GM20431 (cell line): ENCODE measurements around the gene LDHD.

Experiments
- in situ Hi-C: fragments of 300-500 bp; cut with MseI, MboI; formaldehyde crosslinking; loops from one replicate; pipeline ENCODE4 v1.15.0; 2020; ENCODE audit warnings: low sequenced_read_pairs; ENCODE audit not compliant: unreplicated experiment

The LDHD gene

DNA sequence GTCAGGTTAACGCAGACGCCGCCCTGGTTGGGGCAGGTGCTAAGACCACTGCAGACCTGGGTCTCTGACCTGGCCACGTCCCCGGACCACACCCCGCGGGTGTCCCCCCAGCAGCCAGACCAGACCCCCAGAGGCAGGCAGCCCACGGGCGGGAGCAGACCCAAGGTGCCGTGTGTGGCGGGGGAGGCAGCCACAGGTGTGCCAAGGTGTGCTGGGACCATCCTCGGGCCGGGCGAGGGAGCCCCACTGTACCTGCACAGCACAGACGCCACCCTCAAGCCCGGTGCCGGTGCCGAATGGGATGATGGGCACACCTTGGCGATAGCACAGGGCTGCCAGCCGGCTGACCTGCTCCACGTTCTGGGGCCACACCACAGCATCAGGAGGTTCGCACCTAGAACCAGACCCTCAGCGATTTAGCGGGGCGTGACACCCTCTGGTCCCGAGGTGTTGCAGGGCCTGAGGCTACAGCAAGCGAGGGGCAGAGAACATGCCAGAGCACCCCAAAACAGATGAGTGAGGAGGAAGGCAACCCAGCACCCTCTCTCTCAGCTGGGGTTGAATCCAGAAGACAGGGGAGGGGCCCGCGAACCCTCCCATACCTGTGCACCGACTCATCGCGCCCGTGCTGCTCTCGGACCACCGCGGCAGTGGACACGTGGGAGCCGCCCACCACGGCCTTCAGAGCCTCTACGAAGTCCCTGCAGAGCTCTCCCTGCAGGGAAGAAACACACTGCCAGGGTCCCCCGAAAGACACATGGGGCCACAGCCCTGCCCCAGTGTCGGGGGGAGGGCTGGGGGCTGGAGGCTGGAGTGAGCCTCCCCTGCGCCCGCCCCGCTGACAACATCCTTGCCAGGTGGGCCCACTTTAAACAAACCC lies 1.4 kb downstream of the LDHD start:
- in situ Hi-C loops = no loop called here

DNA sequence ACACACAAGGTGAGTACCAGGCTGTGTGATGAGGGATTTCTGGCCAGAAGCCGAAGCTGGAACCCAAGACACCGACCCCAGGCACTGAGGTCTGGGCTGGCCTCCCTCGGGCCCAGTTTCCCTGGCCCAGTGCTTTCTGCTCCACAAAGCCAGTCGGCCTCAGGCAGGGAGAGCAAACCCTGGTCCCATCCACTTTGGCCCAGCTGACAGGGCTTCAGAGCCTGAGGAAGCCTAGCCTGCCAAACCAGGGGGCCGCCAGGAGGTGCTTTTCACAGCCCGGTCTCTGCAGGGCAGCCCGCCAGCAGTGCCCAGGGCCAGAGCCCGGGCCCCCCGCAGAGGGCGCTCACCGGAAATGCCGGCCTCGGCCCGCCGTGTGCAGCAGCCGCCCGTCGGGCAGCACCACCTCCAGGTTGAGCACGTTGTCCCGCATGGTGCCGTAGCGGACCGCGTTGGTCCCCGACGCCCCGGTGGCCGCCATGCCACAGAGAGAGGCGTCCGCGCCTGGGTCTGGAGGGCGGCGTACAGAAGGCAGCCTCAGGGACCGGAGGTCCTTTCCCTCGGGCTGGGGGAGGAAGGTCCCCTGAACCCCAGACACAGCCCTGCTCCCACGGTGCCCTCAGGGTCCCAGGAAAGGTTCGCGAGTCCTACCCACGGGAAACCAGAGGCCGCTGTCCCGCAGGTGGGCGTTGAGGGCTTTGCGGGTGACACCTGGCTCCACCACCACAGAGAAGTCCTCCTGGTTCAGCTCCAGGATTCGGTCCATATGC lies 2.2 kb downstream of the LDHD start:
- in situ Hi-C loops = no loop called here

DNA sequence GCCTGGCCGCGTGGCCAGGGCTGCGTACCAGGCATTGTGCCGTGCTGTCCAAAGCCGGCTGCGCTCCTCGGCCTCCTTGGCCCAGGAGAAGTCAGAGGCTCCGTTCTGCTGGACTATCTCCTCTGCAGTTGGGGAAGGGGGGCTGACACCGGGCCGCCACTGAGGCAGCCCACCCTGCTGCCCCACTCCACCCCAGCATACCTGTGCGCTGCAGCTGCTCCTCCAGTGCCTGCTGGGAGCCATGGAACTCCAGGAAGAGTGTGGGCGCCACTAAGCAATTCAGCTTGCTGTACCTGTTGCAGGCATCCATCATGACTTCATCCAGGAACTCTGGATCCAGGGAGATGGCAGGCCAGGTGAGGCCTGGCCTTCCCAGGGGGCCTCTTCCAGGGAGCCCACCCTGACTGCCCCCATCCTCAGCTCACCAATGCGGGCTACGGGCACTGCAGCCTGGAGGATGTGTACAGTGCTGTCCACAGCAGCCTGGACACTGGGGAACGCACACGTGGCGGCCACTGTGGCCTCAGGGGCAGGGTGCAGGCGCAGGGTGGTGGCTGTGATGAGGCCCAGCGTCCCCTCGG lies 2.9 kb downstream of the LDHD start:
- in situ Hi-C loops = no loop called here

DNA sequence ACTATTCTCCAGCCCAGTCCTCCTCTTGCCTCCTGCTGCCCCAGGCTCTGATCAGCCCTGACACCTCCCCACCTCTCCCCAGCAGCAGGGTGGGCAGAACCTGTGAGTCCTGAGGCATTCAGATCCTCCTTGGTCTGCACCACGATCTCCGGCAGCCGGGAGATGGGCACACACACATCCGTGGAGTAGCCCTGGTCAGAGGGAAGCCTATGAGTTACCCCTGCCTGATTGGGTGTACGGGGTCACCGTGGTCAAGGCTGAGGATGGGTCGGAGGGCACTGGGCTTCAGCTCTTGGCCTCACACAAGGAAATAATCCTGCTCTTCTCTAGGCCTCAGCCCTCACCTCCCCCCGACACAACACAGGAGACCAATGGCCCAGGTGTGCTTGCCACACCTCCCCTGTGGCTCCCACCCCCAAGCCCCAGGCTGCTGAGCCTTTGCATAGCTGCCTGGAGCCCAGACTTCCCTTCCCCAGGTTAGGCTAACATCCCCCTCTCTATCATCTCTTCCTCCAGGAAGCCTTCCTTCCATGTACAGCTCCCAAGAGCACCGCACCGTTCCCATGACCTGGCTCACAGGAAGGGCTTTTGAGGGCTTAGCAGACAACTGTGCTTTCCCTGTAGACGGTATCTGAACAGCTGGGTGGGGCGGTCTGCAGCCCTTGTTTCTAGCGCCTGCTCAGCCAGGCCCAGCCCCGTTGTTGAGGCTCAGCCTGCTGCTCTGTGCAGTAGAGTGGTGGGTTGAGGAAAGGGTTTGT lies 3.7 kb downstream of the LDHD start:
- in situ Hi-C loops = no loop called here

DNA sequence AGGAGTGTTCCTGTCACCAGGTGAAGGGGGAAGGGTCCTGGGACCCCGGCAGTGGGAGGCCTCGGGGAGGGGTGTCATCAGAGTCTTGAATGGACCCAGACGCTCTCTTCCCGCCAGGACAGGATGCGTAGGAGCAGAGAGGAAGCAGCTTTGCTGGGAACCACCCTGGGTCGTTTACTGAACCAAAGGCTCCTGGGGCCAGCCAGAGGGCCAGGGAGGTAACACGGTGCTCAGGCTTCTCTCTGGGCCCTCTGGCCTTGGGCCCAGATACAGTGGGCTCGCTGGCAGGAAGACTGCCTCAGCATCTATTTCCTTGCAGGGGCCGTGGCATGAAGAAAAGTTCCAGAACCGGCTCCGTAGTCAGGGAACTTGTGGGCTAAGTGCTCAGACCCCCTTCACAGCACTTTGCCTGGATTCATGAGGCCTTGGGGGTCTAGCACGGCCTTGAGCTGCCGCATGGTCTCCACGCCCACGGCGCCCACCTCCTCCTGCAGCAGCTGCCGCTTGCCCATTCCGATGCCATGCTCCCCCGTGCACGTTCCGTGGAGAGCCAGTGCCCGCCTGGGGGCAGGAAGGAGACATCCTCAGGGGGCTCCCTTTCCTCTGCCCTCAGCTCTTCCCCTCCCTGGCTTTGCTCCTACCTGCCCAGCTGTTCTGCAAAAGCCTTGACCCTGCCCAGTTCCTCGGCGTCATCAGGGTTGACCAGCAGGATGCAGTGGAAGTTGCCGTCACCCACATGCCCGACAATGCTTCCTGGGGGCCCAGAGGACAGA lies 4.4 kb downstream of the LDHD start:
- in situ Hi-C loops = no loop called here

DNA sequence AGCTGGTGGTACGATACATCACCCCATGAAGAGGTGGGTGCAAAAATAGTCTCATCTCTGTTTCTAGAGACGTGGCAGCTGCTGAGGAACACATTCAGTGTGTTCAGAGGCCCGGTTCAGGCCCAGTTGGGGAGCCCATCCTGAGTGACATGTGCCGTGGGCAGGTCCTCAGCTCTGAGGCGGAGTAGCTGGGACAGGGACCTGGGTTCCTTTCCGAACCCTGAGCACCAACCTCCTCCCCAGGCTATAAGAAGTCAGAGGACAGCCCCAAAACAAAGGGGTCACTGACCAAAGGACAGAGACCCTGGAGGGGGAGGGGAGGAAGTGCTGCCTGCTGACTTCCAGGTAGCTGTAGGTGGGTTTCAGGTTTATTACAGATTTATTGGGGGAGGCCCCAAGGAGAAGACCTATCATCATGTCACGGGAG lies 5.1 kb downstream of the LDHD start:
- in situ Hi-C loops = no loop called here

DNA sequence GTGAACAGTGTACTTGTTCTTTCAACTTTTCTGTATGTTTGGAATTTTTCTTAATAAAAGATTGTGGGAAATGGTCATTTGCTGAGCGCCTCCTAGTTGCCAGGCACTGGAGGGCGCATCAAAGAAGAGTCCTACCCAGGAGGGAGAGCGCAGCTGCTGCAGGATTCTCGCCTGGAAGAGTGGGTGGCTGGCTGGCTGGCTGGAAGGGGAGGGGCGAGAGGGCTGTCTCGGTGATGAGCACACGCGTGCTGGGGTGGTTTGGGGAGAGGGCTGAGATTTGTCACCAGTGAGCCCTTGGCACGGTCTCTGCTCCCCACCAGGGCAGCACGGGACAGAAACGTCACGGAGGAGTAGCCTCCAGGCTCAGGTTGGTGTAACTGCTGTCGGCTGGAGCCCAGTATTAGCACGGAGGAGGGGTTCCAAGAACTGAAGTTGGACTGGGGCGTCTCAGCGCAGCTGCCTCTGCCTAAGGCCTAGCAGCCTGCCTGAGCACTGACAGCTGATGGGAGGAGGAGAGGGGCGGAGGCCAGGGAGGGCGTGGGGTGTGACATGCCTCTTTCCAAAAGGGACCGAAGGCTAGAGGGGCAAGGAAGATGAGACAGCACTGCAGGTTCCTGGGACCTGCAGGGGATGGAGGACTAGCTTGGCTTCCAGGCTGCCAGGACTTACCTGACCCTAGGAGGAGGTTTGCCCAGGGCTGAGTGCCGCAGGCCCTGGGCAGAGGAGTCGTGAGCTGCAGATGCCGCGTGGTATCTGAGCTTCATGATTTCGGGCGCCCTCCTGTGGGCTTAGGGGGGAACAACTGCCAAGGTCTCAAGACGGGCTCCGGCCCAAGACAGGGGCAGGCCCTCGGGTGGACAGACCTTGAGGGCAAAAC lies 5.7 kb downstream of the LDHD start:
- in situ Hi-C loops = no loop called here

DNA sequence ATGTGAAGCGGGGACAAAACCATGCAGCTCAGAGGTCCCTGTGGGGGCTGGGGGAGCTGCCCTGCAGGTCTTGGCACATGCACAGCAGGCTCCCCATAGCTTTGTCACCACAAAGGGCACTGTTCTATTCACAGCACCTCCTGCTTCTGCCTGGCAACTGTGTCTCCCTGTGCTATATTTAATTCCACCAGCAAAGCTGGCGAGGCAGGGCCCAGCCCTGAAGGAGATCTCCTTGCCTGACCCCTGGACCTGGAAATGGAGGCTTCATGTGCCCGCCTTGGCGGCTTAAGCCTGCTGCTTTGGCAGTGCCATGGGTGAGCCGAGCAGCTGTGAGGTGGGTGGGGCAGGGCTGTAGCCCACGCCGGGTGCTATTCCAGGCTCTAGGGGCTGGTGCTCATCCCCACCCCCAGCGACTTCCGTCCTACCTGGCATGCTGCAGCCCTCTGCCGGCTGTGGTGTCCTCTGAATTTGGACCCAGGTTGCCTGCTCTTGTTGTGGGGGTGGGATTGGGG lies 6.8 kb downstream of the LDHD start:
- in situ Hi-C loops = loop anchor here (10.0 kb wide), 1 partner anchor 115 kb away; the partner anchor contains the start of gene ZNRF1

DNA sequence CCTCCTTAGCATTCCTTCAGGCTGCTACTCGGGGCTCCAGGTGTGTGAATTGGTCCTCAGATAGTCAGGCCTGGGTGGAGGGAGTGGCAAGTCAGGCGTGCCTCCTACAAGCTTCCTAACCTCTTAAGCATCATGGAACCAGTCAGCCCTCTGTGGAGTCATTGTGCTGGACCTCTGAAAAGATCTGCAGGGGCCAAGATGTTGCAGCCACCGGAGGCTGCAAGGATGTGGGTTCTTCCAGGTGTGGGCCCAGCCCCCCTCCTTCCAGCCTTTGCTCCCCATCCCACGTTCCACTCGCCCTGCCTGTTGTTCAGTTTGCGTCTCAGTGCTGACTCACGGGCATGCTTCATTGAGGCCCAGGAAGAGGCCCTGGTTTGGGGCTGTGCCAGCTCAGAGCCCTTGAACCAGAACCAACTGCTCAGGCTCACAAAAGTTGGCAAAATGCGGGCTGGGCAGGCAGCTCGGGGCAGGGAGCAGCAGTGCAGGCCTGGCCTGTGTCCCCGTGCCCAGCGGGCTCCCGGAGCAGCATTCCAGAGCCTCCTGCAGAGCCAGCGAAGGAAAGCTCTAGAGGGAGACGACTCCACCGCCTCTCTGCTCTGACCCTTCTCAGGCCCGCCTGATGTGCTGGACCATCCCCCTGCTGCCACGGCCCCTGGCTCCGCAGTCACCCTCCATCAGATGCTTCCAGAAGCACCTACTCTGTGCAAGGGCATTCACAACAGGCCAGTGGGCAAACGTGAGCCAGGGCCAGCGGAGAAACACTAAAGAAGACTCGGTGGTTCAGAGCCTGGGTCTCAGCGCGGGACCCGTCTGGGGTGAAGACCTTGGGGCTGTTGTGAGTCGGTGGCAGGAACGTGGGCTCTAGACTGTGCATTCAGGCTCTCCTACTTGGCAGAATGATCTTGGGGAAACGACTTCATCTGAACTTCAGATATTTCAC lies 7.5 kb downstream of the LDHD start:
- in situ Hi-C loops = loop anchor here (10.0 kb wide), 1 partner anchor 114 kb away; the partner anchor contains the start of gene ZNRF1

DNA sequence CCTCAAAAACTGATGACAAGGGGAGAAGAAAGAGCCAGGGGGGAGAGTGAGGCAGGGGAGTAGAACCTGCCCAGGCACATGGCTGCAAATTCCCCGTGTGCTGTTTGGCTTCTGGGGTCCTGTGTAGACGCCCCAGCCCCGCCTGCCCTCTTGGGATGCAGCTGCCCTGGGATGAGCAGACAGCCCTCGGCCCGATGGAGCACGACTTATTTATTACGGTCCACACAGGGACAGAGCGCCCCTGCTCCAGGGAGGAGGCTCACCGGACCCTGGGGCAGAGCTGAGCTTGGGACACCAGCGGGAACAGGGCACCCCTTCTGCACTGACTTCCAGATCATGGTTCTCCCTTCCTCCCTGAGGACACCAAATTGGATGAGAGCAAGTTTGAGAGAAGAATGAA lies 9.1 kb downstream of the LDHD start:
- in situ Hi-C loops = loop anchor here (10.0 kb wide), 1 partner anchor 113 kb away; the partner anchor contains the start of gene ZNRF1

DNA sequence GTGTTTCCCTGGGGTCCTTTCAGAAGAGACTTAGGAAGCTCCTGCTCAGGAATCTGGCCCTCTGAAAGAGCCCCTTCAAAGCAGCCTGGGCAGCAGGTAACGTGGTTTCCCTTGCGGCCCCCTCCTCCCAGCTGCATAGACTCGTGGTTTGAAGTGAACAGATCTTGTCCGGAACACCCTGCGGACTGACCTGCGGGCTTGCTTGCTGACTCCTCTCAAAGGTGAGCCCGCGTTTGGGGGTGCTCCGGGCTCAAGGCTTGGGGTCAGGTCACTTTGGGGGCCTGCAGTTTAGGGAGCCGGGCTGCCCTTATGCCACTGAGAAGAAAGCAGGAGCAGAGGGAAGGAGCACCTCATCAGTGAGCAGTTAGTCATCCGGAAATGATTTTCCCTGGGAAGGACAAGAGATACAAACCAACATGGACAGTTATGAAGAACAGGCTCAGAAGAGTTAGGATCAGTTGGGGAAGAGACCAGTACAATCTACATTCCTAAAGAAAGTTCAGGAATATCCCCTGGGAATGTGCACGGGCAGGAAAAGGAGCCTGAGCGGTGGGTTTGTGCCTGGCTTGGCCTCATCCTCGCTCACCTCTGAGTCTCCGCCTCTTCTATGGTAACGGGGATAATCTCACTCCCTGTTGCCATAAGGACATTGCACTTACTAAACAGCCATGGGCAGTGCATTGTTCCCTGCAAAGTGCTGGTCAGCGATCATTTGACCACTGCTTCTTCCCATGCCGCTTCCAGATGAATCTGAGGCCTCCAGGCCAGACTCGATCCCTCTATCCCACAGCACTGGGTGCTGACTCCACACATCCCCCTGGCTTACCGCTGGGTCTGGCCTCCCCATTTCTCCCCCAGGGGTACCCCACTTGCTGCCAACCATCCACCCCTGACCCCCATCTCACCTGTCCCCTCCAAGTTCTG lies 10.0 kb downstream of the LDHD start:
- in situ Hi-C loops = loop anchor here (10.0 kb wide), 1 partner anchor 112 kb away; the partner anchor contains the start of gene ZNRF1

DNA sequence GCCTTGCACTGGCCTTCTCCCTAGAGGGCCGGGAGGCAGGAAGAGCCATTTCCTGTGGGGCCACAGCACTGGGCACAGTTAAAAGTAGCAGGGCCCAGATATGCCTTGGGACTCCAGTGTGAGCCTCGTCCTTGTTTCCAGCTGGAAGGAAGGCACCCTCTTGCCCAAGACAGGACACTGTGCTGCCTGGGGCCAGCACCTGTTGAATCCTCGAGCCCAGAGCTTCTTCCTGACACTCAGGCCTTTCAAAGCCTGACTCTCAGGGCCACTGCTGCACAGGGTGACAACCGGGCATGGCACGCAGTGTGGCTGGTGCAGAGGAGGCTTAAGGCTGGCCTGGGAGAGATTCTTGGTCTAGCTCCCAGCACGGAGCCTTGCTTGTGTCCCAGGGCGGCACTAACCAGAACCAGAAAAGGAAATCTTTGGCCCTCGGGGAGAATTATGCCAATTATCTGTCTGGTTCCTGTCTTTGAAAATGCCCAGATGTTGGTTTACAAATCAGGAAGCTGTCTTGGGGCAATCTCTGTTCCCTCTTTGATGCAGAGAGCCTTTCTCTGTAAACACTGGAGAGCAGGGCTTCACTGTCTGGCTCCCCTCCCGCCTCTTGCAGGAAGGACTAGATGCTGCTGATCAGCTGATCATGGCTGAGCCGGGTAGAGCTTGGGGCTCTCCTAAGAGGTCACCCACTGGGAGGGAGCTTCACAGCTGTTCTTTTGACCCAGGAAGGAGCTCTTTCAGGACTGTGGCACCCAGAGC lies 11.1 kb downstream of the LDHD start:
- in situ Hi-C loops = loop anchor here (10.0 kb wide), 1 partner anchor 111 kb away; the partner anchor contains the start of gene ZNRF1

DNA sequence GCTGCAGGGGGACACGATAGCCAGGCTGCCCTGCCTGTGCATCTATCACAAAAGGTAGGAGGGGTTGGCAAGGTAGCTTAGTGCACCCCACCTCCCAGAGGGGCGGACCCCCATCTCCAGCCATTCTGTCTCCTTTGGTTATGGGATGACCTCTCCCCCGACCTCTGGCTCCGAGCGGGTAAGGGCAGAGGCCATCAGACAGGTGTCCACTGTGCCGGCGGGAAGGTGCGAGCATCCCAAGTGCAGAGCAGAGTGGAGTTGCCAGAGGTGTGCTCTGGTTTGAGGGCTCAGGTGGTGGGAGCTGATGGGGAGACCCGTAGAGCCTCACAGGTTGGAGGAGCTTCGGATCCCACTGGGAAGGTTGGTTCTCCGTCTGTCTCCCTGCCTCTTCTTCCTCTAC lies 11.7 kb downstream of the LDHD start:
- in situ Hi-C loops = loop anchor here (10.0 kb wide), 1 partner anchor 110 kb away; the partner anchor contains the start of gene ZNRF1

DNA sequence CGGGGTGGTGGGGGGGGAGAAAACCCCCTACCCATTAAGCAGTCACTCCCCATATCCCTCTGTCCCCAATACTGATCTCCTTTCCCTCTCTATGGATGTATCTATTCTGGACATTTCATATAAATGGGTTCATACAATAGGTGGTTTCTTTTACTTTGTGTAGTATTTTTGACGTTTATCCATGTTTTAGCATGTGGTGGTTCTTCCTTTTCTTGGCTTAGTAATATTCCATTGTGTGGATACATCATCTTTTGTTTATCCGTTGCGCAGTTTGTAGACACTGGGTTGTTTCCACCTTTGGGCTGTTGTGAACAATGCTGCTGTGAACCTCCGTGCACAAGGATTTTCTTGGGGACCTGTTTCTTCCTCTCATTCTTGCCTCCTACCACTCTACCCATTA lies 12.6 kb downstream of the LDHD start:
- in situ Hi-C loops = loop anchor here (10.0 kb wide), 1 partner anchor 109 kb away; the partner anchor contains the start of gene ZNRF1

DNA sequence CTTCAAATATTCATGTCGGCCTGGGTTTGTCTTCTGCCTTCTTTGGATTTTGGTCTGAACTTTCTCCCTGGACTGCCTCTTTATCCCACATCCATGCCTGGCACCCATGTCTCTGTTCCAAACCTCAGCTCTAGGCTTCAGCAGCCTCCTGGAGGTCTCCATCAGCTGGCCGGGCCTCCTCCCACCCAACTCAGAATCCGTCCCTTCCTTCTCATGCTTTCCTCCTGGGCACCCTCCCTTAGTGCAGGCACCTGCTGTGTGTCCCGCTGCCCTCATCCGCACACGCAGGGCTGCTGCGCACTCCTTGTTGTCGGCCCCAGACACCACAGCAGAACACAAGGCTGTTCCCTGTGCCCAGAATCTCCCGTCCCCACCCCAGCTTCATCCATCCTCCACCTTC lies 14.0 kb downstream of the LDHD start:
- in situ Hi-C loops = loop anchor here (10.0 kb wide), 1 partner anchor 108 kb away; the partner anchor contains the start of gene ZNRF1
